ENCODE measurements around the gene SPATS2L. TPM values are rescaled to one million over a fixed set of nuclear protein-coding genes. Genes with fewer than 3 reads are reported as not detected.

The SPATS2L gene
- total RNA-seq, 4 donors from 2014 or later = 51.9 to 151 (median 78.9) TPM

DNA sequence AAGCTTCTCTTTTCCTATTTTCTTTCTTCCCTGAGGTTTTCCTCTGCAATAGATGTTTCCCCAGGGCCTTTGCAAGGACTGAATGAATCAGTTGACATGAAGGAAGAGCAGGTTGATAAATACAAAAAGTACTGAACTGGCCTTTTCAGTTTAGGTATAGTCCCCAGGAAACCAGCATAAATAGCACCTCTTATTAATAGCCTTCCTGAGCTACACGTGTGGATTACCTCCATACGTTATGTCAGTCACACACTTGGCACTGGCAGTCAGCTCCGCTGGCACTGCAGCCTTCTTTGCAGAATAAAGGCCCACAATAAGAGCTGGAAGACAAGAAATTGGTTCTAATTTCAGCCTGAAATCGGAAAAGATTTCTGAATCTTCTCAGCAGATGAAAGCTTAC, 142.7 kb downstream of the SPATS2L start:
- Histone ChIP-seq H3K4me3 (no peak overlapping the region), H3K27ac (replicated peaks in 1 of 4) (no peak overlapping the region), H3K9me3 (no peaks in the 10 kb centered on the region), H3K4me1 (peaks cover 0 to 3% (median under 1%) of the 10 kb centered on the region in 4 donors), H3K27me3 (no peaks in the 10 kb centered on the region), H3K36me3 (peaks cover 0 to 33% (median 19%) of the 10 kb centered on the region in 4 donors)
- intact Hi-C loops (cut with DNase I) = no loop called here
- WGBS = 75% methylated on average over 4 of the region's 4 CpGs
- TF ChIP-seq POLR2AphosphoS5 (IDR thresholded peaks at IDR 0.05) = no peak
- TF ChIP-seq EP300 (IDR thresholded peaks at IDR 0.05) = no peak
- TF ChIP-seq, protein P1, sequence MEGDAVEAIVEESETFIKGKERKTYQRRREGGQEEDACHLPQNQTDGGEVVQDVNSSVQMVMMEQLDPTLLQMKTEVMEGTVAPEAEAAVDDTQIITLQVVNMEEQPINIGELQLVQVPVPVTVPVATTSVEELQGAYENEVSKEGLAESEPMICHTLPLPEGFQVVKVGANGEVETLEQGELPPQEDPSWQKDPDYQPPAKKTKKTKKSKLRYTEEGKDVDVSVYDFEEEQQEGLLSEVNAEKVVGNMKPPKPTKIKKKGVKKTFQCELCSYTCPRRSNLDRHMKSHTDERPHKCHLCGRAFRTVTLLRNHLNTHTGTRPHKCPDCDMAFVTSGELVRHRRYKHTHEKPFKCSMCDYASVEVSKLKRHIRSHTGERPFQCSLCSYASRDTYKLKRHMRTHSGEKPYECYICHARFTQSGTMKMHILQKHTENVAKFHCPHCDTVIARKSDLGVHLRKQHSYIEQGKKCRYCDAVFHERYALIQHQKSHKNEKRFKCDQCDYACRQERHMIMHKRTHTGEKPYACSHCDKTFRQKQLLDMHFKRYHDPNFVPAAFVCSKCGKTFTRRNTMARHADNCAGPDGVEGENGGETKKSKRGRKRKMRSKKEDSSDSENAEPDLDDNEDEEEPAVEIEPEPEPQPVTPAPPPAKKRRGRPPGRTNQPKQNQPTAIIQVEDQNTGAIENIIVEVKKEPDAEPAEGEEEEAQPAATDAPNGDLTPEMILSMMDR (IDR thresholded peaks at IDR 0.05) = no peak
- TF ChIP-seq POLR2A (IDR thresholded peaks at IDR 0.05; ENCODE audit: low read depth) = no peak
- no peak for DNase-seq (ENCODE audit: extremely low spot score)

DNA sequence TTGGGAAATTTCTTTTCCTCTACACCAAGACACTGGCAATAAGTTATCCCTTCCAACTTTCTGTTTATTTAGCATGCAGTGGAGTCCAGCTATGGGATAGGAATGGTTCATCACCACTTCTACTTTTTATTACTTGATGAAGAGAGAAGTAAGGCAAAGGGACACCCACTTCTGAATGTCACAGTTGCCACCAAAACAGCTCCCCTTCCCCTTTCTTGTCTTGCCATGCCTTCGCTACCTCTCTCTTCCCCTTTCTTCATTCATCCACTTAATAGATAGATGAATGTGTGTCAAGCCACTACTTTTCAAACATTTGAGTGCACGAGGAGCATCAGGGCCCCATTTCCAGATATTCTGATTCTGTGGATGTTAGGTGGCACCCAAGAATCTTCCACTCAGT, 143.8 kb downstream of the SPATS2L start:
- no peak overlapping the region for H3K27ac ChIP-seq (replicated peaks in 1 of 4)
- H3K9me3 ChIP-seq = no peaks in the 10 kb centered on the region
- peaks cover 0 to 5% (median 1%) of the 10 kb centered on the region in 4 donors for H3K4me1 ChIP-seq
- H3K4me3 ChIP-seq = no peak overlapping the region
- DNase-seq (ENCODE audit: extremely low spot score) = no peak
- H3K36me3 ChIP-seq = peaks cover 0 to 37% (median 19%) of the 10 kb centered on the region in 4 donors
- intact Hi-C loops (cut with DNase I) = no loop called here
- no peaks in the 10 kb centered on the region for H3K27me3 ChIP-seq
- 84% methylated on average over 2 of the region's 2 CpGs for WGBS
- TF ChIP-seq EP300 (IDR thresholded peaks at IDR 0.05) (no peak), POLR2AphosphoS5 (IDR thresholded peaks at IDR 0.05) (no peak), POLR2A (IDR thresholded peaks at IDR 0.05; ENCODE audit: low read depth) (no peak)
- TF ChIP-seq, protein P1 (IDR thresholded peaks at IDR 0.05) = no peak

DNA sequence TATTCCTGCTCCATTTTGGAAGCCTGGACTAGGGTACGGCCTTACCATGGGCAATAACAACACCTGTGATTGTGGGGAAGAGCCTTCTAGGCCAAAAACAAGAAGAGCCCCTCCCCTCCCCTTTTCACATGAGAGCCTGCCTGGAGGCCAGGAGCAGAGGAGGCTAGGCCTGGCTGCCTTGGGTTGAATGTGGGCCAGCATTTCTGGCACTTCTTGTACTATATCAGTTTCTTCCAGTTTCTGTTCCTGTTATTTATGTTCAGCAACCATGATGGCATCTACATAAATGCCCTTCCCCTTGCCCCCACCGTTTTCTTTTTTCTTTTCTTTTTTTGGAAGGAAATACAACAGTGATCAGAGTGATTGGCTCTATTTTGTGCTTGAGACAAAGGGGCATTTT, 145.0 kb downstream of the SPATS2L start:
- H3K27me3 ChIP-seq = no peaks in the 10 kb centered on the region
- no peak overlapping the region for H3K4me3 ChIP-seq
- no peaks in the 10 kb centered on the region for H3K9me3 ChIP-seq
- no peak overlapping the region for H3K27ac ChIP-seq (replicated peaks in 1 of 4)
- 82% methylated on average over 2 of the region's 2 CpGs for WGBS
- no peak for TF ChIP-seq POLR2A (IDR thresholded peaks at IDR 0.05; ENCODE audit: low read depth)
- DNase-seq (ENCODE audit: extremely low spot score) = no peak
- H3K36me3 ChIP-seq = peaks cover 0 to 36% (median 17%) of the 10 kb centered on the region in 4 donors
- H3K4me1 ChIP-seq = peaks cover 0 to 14% (median 8%) of the 10 kb centered on the region in 4 donors
- intact Hi-C loops (cut with DNase I) = no loop called here

DNA sequence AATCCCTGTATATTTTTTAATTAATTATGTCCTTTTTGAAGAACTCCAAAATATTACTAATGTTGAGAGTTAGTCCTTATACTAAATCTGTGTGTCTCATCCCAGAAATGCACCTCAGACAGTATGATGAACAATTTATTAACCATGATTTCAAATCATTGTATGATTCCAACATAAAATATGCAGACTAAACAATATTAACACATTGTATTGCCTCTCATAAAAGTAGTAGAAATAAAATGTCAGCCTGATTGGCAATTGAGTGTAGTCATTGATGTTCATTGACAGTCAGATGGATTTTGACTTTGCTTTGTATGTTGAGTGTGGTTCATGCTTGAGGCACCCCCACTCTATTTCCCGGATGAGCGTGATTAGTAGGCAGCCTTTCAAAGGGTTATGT, 145.9 kb downstream of the SPATS2L start:
- Histone ChIP-seq H3K4me1 (peaks cover 0 to 19% (median 8%) of the 10 kb centered on the region in 4 donors), H3K27me3 (no peaks in the 10 kb centered on the region), H3K4me3 (no peak overlapping the region), H3K36me3 (peaks cover 0 to 33% (median 16%) of the 10 kb centered on the region in 4 donors), H3K9me3 (no peaks in the 10 kb centered on the region), H3K27ac (replicated peaks in 1 of 4) (no peak overlapping the region)
- 97% methylated on average over 2 of the region's 2 CpGs for WGBS
- intact Hi-C loops (cut with DNase I) = no loop called here
- DNase-seq (ENCODE audit: extremely low spot score) = no peak
- TF ChIP-seq, protein P1 (IDR thresholded peaks at IDR 0.05) = no peak
- no peak for TF ChIP-seq EP300 (IDR thresholded peaks at IDR 0.05)
- no peak for TF ChIP-seq POLR2AphosphoS5 (IDR thresholded peaks at IDR 0.05)
- no peak for TF ChIP-seq POLR2A (IDR thresholded peaks at IDR 0.05; ENCODE audit: low read depth)

DNA sequence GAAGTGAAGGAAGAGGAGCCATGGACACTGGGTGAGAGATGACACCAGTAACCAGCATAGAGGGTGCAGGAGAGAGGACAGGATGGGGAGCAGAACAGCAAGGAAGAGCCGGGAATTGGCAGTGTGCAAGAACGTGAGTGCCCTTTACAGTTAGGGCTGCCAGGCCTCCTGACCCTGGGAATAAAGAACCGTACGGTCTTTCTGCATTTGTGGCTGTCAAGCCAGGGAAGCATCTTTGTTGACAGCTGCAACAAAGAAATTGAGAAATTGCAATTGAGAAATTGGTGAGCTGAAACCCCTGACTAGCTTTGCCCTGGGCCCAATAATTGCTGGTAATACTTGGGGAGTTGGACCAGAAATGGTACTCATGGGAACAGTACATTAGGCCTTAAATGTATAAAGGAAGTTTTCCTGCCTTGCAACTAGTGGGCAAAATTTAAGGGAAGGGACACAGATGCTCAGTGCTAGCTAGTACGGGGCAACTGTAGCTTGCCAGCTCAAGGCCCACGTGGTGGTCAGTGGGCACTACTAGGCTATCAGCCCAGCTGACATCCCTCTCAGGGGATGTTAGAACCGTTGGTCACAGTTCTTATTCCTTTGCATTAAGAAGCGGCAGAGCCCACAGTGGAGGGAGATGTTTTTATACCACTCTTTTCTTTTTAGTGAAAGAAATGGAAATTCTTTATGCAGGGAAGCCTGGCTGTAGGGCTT, 146.8 kb downstream of the SPATS2L start:
- Histone ChIP-seq H3K36me3 (peaks cover 0 to 24% (median 18%) of the 10 kb centered on the region in 4 donors), H3K27me3 (no peaks in the 10 kb centered on the region), H3K4me1 (peaks cover 0 to 19% (median 8%) of the 10 kb centered on the region in 4 donors), H3K27ac (replicated peaks in 1 of 4) (no peak overlapping the region), H3K4me3 (no peak overlapping the region), H3K9me3 (no peaks in the 10 kb centered on the region)
- intact Hi-C loops (cut with DNase I) = no loop called here
- no peak for DNase-seq (ENCODE audit: extremely low spot score)
- TF ChIP-seq POLR2AphosphoS5 (IDR thresholded peaks at IDR 0.05) (no peak), EP300 (IDR thresholded peaks at IDR 0.05) (no peak), POLR2A (IDR thresholded peaks at IDR 0.05; ENCODE audit: low read depth) (no peak)
- WGBS = 90% methylated on average over 8 of the region's 8 CpGs

All from esophagus muscularis mucosa (tissue), 4 donors.